Amniotic stem cell (primary cell): Measurements from ENCODE around the gene PPP4R2.
A peak's percentile ranks its signal among the peaks of the same experiment; 100 is the strongest.
"Not testable (repeated sequence)": the region's sequence is repeated elsewhere in the genome, so short reads cannot be mapped to it uniquely, and the experiment has no call there.

ENCODE experiments used
- DNase-seq: peaks from one replicate; lab custom pipeline; 2025; lab: John Stamatoyannopoulos, UW

PPP4R2 gene

DNA sequence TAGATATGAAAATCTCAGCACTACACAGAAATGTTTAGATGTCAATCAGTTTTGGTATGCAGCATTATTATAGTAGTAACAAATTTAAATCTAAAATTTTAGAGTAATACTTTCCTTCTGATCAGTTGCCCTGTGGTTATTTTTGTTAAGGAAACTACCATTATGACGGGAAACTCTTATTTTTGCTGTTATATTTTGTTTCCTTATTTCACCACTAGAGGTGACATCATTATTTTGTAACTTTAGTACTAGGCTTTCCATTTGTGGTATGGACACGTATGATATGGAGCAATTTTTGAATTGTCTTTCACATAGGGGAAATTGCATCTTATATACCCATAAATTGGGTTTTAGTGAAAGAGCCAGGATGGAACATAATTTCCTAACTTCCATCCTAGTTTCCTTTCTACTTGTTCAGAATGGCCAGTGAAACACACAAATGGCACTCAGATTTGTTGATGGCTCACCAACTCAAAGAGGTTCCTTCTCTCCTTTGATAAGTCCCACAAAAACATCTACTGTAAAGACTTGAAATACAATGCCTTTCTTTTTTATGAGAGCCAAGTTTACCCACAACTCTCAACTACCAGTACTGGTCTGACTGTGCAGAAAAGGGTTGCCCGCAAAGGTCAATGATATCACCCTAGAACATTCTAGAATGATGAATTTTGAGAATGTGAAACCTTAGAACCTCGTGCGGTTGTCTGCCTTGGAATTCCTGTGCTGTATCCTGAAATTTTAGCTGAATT is 19.4 kb upstream of the PPP4R2 start:
- no peak for DNase-seq

DNA sequence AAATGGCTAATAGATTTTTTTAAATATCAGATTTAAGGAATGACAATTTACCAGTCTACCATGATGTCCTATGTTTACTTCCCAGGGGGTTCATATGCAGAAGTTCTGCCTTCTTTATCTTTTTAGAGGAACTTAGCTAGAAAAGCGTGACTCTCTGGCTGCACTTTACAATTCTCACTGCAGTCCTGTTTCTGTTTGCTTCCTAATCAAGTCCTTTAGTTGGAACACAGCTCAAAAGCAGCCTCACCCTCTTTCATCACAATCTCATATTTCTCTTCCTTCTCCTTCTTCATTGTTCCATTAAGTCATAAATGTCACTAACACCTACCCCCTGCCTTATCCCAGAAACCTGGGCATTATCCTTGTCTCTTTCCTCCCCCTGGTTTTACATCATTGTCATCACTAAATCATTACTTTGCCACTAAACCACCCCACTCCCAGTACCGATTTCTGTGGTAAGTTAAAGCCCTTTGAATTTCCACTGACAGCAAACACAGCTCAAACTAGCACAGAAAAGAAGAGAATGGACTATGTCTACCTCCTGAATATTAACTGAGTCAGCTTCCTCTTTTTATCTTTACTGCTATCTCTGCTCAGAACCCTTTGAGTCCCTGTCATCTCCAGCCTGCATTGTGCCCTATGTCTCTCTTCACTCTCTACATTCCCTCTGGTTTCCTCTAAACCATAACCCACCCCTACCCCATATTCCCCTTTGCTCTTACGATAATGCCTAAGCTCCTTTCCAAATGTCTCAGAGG is 13.8 kb upstream of the PPP4R2 start:
- DNase-seq: no peak

DNA sequence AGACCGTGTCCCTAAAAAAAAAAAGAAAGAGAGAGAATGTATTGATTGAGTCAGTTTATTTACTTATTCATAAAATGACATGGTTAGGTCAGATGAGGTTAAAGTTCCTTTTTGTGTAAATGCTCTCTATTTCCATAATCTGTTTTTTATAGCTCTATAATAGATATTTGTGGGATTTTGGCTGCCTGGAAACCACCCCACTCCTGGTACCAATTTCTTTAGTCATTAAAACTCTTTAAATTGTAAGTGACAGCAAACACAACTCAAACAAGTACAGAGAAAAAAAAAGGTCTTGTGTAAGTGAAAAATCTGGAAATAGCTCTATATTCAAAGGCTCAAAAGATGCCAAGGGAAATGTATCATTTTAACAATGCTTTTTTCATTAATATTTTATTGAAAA is 11.0 kb upstream of the PPP4R2 start:
- DNase-seq: no peak

DNA sequence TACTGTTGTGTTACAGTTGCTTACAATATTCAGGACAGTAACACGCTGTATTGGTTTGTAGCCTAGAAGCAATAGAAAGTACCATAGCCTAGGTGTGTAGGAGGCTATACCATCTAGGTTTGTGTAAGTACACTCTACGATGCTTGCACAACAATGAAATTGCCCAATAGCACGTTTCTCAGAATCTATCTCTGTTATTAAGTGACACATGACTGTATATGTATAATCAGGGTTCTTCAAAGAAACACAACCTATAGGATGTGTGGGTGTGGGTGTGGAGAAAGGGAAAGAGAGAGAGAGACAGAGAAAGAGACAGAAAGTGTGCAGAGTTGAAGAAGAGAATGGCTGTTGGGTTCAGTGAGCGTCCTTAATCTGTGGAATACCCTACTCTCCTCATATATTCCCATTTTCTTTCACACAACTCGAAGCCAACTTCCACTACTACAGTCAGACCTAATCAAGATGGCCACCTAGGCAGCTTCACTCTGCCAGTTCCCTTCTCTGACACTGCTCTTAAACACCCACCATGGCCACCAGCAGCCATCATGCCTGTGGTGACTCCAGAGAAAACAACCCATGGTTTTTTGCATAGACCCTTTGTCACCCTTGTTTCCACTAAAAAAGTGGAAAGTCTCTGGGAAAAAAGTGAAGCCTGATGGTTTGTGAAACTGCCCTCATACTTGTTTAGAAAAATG is 5.8 kb upstream of the PPP4R2 start:
- no peak for DNase-seq

DNA sequence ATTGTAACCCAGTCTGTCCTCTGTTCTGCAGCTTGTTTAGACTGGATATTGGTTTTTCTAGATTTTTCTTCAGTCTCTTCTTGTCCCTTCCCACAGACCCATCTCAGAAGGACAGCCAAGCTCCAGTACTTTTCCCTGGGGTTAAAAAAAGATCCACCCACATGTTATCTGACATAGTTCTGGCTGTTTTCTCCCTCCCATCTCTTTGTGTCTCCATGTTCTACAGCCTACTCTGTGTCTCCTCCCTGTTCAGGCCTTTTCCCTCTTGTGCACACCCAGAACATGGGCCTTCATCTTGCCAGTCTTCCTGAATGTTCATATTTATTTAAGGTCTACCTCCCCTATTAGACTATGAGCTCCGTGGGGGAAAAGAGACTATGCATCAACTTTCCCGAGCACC is 5.1 kb upstream of the PPP4R2 start:
- DNase-seq: no peak

DNA sequence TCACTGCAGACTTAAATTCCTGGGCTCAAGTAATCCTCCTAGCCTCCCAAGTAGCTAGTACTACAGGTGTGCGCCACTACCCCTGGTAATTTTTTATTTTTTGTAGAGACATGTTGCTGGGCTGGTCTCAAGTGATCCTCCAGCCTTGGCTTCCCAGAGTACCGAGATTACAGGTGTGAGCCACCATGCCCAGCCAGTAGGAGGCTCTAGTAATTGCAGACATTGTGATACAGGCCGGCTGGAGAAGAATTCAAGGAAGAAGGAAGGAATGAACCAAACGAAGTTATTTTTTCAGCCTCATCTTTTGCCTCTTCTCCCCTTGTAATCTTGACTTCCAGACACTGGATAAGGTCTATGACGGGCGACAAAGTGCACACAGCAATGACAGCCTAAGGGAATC is 3.2 kb upstream of the PPP4R2 start:
- DNase-seq: no peak

DNA sequence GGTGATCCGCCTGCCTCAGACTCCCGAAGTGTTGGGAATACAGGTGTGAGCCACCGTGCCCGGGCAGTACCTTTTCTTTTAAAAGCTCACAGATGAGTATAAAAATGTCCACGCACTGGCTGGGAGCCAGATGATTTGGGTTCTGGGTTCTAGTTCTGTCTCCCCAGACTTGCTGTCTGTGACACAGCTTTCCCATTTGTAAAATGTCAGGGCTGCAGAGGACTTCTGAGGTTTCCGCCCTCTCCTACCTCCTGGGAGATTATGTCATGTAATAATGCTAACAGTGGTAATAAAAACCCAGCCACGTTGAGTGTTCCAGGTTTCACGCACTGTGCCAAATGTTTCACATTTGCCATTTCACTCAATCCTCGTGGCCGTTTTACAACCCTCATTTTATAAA is 1.3 kb upstream of the PPP4R2 start:
- DNase-seq: no peak

DNA sequence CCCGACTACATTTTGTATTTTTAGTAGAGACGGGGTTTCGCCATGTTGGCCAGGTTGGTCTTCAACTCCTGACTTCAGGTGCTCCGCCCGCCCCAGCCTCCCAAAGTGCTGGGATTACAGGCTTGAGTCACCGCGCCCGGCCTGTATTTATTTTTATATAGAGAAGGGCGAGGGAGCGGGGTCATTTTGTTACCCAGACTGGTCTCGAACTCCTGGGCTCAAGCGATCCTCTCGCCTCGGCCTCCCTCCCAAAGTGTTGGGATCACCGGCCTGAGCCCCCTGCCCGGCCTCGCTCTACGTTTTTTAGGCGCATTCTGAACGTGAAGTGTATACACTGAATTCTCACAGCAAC is 514 bp upstream of the PPP4R2 start:
- DNase-seq: no peak

DNA sequence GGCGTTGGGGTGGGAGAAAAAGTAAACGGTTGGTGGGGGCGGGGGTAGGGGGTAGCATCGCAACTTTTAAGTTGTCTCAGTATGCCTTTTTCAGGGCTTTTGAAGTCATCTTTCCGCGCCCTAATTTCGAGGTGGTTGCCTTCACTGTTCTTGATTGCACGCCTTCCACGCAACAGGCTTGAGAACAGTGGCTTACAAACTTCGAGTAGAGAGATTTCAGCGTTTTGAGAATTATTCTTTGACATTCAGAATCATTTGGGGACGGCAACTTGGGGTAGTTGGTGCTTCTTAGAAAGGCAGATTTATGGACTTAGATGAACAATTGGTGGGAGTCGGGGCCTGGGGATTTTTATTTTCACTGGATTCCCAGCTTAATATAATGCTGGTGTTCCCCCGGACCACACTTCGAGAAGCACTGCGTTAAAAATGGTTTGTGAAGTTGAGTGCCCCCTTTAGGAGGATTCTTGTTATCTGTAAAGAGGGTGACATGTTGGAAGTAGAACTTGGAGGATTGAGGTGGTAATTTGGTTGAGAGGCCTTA is 880 bp downstream of the PPP4R2 start:
- DNase-seq: peak; percentile 61

DNA sequence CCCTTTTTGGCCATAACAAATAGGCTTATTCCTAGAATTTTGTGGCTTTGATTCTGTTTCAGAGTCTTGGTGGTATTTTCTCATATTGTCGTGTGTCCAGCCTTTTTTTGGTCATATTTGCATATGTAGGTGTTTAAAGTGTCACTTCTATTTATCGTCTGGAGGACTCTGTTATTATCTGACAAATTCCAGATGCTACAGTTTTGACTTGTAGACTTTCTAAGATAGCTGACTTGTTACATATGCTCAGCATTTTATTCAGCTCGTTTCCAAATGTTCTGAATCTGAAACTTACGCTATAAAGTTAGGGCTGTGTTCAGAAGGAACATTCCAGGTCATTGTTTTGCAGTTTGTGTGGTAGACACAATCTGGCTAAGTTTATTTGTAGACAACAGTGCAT is 1.9 kb downstream of the PPP4R2 start:
- no peak for DNase-seq

DNA sequence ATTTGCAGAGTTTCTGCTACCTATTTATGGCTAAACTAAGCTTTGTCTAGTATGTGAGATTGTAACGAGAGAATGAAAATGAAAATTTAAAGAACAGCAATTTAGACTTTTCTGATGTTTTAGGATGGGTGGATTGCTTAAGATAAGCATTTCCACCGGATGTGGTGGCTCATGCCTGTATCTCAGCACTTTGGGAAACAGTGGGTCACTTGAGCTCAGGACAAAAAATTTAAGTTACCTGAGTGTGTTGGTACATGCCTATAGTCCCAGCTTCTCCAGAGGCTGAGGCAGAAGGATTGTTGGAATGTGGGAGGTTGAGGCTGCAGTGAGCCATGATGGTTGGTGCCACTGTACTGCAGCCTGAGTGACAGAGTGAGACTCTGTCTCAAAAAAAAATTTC is 3.3 kb downstream of the PPP4R2 start:
- no peak for DNase-seq

DNA sequence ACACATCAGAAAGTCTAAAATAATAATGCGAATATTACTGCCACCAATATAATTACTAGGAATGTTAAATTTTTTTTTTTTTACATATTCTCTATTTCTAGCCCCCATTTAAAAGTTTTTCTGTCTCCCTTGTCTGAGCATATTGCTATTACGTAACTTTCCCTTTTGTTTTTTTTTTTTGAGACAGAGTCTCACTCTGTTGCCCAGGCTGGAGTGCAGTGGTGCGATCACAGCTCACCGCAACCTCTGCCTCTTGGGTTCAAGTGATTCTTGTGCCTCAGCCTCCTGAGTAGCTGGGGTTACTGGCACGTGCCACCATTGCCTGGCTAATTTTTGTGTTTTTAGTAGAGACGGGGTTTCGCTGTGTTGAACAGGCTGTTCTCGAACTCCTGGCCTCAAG is 6.4 kb downstream of the PPP4R2 start:
- DNase-seq: not testable (repeated sequence)

DNA sequence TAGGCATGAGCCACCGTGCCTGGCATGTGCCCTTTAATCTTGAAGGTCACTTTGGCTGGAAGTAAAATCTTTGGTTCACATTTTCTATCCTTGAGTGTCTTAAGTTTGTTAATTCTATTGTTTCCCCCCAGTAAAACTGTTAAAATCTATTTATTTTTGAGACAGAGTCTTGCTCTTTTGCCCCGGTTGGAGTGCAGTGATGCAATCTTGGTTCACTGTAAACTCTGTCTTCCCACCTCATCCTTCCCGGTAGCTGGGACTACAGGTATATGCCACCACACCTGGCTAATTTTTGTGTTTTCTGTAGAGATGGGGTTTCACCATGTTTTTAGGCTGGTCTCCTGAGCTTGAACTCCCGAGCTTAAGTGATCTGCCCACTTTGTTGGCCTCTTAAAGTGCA is 7.7 kb downstream of the PPP4R2 start:
- no peak for DNase-seq

DNA sequence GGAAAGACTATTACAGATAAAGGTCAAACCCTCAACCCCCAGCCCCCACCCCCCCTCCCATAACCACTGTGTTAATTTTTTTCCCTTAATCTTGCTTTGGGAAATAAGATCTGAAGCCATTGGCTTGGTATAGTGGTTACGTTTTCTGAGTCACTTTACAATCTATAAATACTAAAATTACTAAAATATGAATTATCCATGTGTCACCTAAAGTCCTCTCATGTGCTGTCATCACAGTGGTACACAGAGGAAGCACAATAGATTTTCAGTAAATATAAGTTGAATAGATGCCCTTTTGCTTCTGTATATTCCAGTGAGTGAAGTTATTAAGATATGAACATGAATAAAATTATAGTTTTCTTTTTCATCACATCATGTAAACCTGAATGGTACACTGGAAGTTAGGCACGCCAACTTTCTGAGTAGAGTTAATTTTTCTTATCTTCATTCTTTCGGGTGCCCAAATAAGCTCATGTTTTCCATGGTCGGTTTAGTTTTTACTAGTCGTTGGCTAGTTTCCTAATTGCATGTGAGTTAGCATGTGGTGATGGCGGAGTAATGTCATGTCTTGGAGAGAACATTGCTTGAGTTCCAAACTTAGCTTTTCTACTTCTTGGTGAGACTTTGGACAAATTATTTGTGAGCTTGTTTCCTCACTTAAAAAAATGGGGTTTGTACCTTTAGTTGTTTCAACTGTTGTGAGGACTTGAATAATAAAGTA is 11.5 kb downstream of the PPP4R2 start:
- no peak for DNase-seq

DNA sequence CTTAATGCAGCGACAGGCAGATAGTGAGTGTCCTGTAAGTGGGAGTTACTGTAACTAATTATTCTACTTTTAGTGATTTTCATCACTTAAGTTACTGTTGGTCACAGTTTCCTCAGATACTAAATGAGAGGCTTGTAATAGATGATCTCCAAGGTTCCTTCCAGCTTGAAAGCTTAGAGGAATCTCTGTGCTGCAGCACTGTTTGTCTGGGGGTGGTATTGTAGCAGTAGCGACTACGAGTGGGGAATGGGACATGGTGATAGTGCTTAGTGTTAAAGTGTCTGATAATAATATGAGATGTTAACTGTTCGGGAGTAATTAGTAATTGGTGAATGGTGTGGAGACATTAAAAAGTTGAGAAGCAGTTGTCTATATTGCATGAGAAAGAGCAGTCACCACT is 12.4 kb downstream of the PPP4R2 start:
- DNase-seq: no peak

DNA sequence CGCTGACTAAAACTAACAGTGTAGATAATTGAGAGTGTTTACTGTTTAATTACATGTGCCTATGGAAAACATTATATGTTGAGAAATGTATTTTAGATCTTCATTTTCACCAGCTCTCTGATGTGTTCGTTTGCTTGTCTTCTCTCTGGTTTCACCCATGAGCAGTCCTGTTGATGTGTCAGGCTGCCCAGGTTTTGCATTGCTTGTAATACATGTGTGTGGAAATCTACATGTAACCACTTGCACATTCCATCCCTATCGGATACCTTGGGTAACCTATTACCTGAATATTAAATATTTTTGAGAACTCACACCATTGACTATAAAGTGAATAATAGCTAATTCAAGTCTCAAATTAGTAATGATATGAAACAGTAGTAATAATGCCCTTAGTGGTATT is 13.1 kb downstream of the PPP4R2 start:
- no peak for DNase-seq

DNA sequence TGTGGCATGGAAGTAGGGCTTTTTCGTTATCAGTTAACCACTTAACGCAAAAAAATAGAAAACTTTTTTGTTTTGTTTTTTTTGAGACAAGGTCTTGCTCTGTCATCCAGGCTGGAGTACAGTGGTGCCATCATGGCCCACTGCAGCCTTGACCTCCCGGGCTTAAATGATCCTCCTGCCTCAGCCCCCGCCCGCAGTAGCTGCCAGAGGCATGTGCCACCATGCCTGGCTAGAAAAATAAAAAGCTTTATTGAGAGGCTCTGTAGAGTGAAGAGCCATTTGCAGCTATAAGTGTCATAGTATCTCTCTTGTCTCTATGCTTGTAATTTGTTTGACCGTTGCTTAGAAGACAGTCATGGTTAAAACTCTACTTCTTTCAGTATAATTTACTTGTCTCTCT is 13.5 kb downstream of the PPP4R2 start:
- DNase-seq: no peak

DNA sequence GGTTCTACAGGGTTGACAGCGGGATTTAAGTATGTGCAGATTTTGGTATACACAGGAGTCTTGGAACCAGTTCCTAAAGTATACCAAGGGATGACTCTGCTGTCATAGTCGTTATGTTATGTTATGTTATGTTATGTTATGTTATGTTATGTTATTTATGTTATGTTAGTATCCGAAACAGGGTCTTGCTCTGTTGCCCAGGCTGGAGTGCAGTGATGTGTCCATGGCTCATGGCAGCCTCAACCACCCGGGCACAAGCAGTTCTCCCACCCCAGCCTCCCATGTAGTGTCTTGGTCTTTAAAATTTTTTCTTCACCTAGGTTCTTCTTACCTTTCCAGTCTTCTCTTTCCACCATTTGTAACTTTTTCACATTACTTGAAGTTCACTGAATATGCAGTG is 21.7 kb downstream of the PPP4R2 start:
- DNase-seq: no peak

DNA sequence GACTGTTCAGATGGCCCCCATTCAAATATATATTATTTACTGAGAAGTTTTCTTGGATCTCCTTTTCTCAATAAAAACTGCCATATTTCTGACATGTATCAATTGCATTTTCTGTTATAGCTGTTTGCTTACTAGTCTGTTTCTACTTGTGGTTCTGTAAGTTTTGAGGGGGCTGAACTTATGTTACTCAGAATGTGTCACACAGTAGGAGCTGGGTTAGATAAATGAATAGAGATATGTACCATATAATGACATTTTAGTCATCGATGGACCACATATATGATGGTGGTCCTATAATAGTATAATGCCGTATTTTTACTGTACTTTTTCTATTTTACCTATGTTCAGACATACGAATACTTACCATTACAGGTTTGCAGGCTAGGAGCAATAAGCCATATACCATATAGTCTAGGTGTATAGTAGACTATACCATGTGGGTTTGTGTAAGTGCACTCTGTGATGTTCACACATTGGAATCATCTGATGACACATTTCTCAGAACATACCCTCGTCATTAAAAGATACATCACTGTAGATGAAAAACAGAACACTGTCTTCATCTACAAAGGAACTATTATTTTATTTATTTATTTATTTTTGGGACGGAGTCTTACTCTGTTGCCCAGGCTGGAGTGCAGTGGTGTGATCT is 22.3 kb downstream of the PPP4R2 start:
- DNase-seq: no peak

DNA sequence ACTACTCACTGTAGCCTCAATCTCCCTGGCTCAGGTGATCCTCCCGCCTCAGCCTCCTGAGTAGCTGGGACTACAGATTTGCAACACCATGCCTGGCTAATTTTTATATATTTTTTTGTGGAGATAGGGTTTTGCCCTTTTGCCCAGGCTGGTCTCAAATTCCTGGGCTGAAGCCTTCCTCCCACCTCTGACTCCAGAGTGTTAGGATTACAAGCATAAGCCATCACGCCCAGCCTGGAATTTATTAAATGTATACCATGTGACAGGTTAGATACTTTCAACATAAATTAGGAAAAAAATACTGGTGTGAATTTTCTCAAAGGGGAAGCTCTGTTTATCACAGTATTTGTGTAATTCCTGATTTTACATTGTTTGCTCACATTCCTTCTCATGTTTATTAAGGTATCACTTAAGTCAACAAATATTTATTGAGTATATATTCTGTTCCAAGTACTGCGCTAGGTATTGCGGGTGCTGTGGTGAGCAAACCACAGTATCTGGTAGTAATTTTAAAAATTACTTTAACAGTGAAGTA is 24.8 kb downstream of the PPP4R2 start:
- DNase-seq: no peak

DNA sequence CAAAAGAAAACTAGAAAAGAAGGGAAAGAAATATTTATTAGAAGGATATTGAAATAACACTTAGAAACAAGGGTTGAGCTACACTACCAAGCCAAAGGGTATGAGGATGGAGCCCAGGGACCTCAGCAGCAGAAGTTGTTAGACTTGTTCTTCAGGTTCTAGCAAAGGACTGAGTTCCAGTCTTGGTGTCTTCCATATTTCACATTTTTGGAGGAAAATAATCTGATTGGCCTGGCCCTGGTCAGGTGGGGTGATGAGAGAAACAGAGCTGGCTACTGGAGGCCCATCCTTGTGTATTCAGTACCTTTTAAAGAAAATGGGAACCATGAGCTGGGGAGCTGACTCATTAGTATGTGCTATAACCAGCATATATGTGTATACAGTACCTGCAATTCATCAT is 28.2 kb downstream of the PPP4R2 start:
- no peak for DNase-seq
